Activated T-helper 1 cell treated with anti-CD3 and anti-CD28 coated beads, Interleukin-12 subunit alpha, Interleukin-12 subunit beta, Interleukin-2, Interleukin-4 antibody, amounts not matched to agents 30 ng/mL and 10 ng/mL and 1 ng/mL, durations not matched to agents 14 hours and 24 hours and 36 hours (primary cell): ENCODE measurements around the gene CSNK1D. TPM values are rescaled to one million over a fixed set of nuclear protein-coding genes. Genes with fewer than 3 reads are reported as not detected.

Experiments used
- DNase-seq: peaks from one replicate; pipeline ENCODE4 v3.0.0; 2021; ENCODE audit warnings: low spot score
- H3K27ac Mint-ChIP-seq: one replicate; pipeline ENCODE4 v1.8.0; 2021; ENCODE audit warnings: mild to moderate bottlenecking, mixed read lengths
- H3K27me3 Mint-ChIP-seq: one replicate; pipeline ENCODE4 v1.8.0; 2022; ENCODE audit warnings: mild to moderate bottlenecking, moderate library complexity, mixed read lengths; ENCODE audit not compliant: insufficient read depth
- H3K36me3 Mint-ChIP-seq: one replicate; pipeline ENCODE4 v1.8.0; 2021; ENCODE audit warnings: low read depth, mixed read lengths
- H3K4me1 Mint-ChIP-seq: one replicate; pipeline ENCODE4 v1.8.0; 2021; ENCODE audit warnings: low read depth, mixed read lengths
- H3K4me3 Mint-ChIP-seq: one replicate; pipeline ENCODE4 v1.8.0; 2021; ENCODE audit warnings: mild to moderate bottlenecking, moderate library complexity, mixed read lengths
- H3K9me3 Mint-ChIP-seq: one replicate; pipeline ENCODE4 v1.8.0; 2021; ENCODE audit warnings: mixed read lengths
- intact Hi-C: fragments of 100-400 bp; cut with micrococcal nuclease; formaldehyde crosslinking; loops from one replicate; pipeline ENCODE4 v1.15.1; 2024
- total RNA-seq: library from RNA; stranded (reverse); gene quantifications from 2 replicates; pipeline ENCODE4 v1.2.3, GENCODE V29; 2022

The CSNK1D gene
- total RNA-seq, 1 donor from 2014 or later: 161 TPM

GRCh38 chr17:82231562-82232321, 41.8 kb downstream of the CSNK1D start:
- Mint-ChIP-seq H3K4me3 (peak overlapping the region; percentile 26), H3K36me3 (peaks cover 4% of the 10 kb centered on the region), H3K9me3 (no peaks in the 10 kb centered on the region), H3K27me3 (no peaks in the 10 kb centered on the region), H3K27ac (no peak overlapping the region), H3K4me1 (peaks cover 14% of the 10 kb centered on the region)
- intact Hi-C loops: no loop called here
- DNase-seq: no peak

- intact Hi-C loops: no loop called here
- no peaks in the 10 kb centered on the region for H3K27me3 Mint-ChIP-seq
- H3K4me1 Mint-ChIP-seq: peaks cover 11% of the 10 kb centered on the region
- DNase-seq: no peak
- H3K27ac Mint-ChIP-seq: no peak overlapping the region
- no peak overlapping the region for H3K4me3 Mint-ChIP-seq
- no peaks in the 10 kb centered on the region for H3K9me3 Mint-ChIP-seq
- H3K36me3 Mint-ChIP-seq: peaks cover 4% of the 10 kb centered on the region
Measured at GRCh38 chr17:82231312-82231561, 42.3 kb downstream of the CSNK1D start.

GRCh38 chr17:82230609-82231311, 42.7 kb downstream of the CSNK1D start:
- peaks cover 2% of the 10 kb centered on the region for H3K36me3 Mint-ChIP-seq
- intact Hi-C loops: no loop called here
- H3K4me3 Mint-ChIP-seq: peak overlapping the region; percentile 94
- H3K4me1 Mint-ChIP-seq: peaks cover 6% of the 10 kb centered on the region
- H3K27ac Mint-ChIP-seq: no peak overlapping the region
- DNase-seq: peak; percentile 64
- H3K9me3 Mint-ChIP-seq: no peaks in the 10 kb centered on the region
- H3K27me3 Mint-ChIP-seq: no peaks in the 10 kb centered on the region

- Mint-ChIP-seq H3K9me3 (no peaks in the 10 kb centered on the region), H3K4me3 (peak overlapping the region; percentile 94), H3K36me3 (peaks cover 2% of the 10 kb centered on the region), H3K4me1 (peaks cover 5% of the 10 kb centered on the region), H3K27ac (peak overlapping the region; percentile 90), H3K27me3 (no peaks in the 10 kb centered on the region)
- DNase-seq: no peak
- intact Hi-C loops: loop anchor here (2.0 kb wide), 1 partner anchor 189 kb away; the partner anchor contains the start of genes HEXD and OGFOD3
Measured at GRCh38 chr17:82229698-82230608, 43.5 kb downstream of the CSNK1D start.

GRCh38 chr17:82228842-82229697, 44.4 kb downstream of the CSNK1D start, which contains the start of gene SLC16A3:
Gene SLC16A3 (plus strand): TSS chr17:82229042. CDS start chr17:82236009, 6,967 bp downstream.
- H3K36me3 Mint-ChIP-seq: peaks cover 2% of the 10 kb centered on the region
- intact Hi-C loops: loop anchor here (1.0 to 2.0 kb wide), 3 partner anchors 13 to 190 kb away; partner anchors contain the start of genes HEXD and OGFOD3
- H3K27ac Mint-ChIP-seq: peak within 1 kb of the TSS; percentile 90
- peak within 1 kb of the TSS; percentile 94 for H3K4me3 Mint-ChIP-seq
- no peaks in the 10 kb centered on the region for H3K27me3 Mint-ChIP-seq
- peaks cover 5% of the 10 kb centered on the region for H3K4me1 Mint-ChIP-seq
- no peaks in the 10 kb centered on the region for H3K9me3 Mint-ChIP-seq
- DNase-seq: peak; percentile 72

GRCh38 chr17:82228278-82228841, 45.1 kb downstream of the CSNK1D start:
- peaks cover 2% of the 10 kb centered on the region for H3K36me3 Mint-ChIP-seq
- no peaks in the 10 kb centered on the region for H3K9me3 Mint-ChIP-seq

GRCh38 chr17:82227629-82228277, 45.7 kb downstream of the CSNK1D start:
- Mint-ChIP-seq H3K27me3 (no peaks in the 10 kb centered on the region), H3K4me3 (peak overlapping the region; percentile 82), H3K9me3 (no peaks in the 10 kb centered on the region), H3K36me3 (peaks cover 2% of the 10 kb centered on the region), H3K27ac (peak overlapping the region; percentile 78), H3K4me1 (peaks cover 5% of the 10 kb centered on the region)
- intact Hi-C loops: loop anchor here (1.0 to 2.0 kb wide), 3 partner anchors 11 to 191 kb away; partner anchors contain the start of genes HEXD and OGFOD3
- no peak for DNase-seq

More at GRCh38 chr17:82228278-82228841, 45.1 kb downstream of the CSNK1D start:
- intact Hi-C loops: loop anchor here (1.0 to 2.0 kb wide), 3 partner anchors 12 to 190 kb away; partner anchors contain the start of genes HEXD and OGFOD3
- Mint-ChIP-seq H3K27ac (peak overlapping the region; percentile 78), H3K4me3 (peak overlapping the region; percentile 82), H3K4me1 (peaks cover 5% of the 10 kb centered on the region), H3K27me3 (no peaks in the 10 kb centered on the region)
- peak; percentile 68 for DNase-seq

GRCh38 chr17:82226809-82227628, 46.5 kb downstream of the CSNK1D start:
- intact Hi-C loops: no loop called here
- Mint-ChIP-seq H3K9me3 (no peaks in the 10 kb centered on the region), H3K36me3 (peaks cover 2% of the 10 kb centered on the region), H3K27ac (no peak overlapping the region), H3K4me1 (peaks cover 5% of the 10 kb centered on the region), H3K4me3 (peak overlapping the region; percentile 69), H3K27me3 (no peaks in the 10 kb centered on the region)
- no peak for DNase-seq

GRCh38 chr17:82226146-82226808, 47.2 kb downstream of the CSNK1D start:
- no peak for DNase-seq
- intact Hi-C loops: no loop called here
- peaks cover 2% of the 10 kb centered on the region for H3K36me3 Mint-ChIP-seq
- no peak overlapping the region for H3K4me3 Mint-ChIP-seq
- H3K9me3 Mint-ChIP-seq: no peaks in the 10 kb centered on the region
- H3K27ac Mint-ChIP-seq: no peak overlapping the region
- peaks cover 5% of the 10 kb centered on the region for H3K4me1 Mint-ChIP-seq
- H3K27me3 Mint-ChIP-seq: no peaks in the 10 kb centered on the region

- Mint-ChIP-seq H3K9me3 (no peaks in the 10 kb centered on the region), H3K27ac (no peak overlapping the region), H3K27me3 (no peaks in the 10 kb centered on the region), H3K36me3 (peaks cover 2% of the 10 kb centered on the region), H3K4me3 (no peak overlapping the region), H3K4me1 (peaks cover 5% of the 10 kb centered on the region)
- intact Hi-C loops: no loop called here
- DNase-seq: no peak
Measured at GRCh38 chr17:82225368-82226029, 48.0 kb downstream of the CSNK1D start.
